ENCODE measurements around the gene ZNF605.
A peak's percentile ranks its signal among the peaks of the same experiment; 100 is the strongest.
"Not testable (repeated sequence)": the region's sequence is repeated elsewhere in the genome, so short reads cannot be mapped to it uniquely, and the experiment has no call there.

Gene ZNF605

GRCh38 chr12:132965796-132966195 lies 9.7 kb upstream of the ZNF605 start:
- TF ChIP-seq BACH2 (CRISPR knock-in tag; IDR thresholded peaks at IDR 0.05; ENCODE audit: borderline replicate concordance), result no peak
- no peak for TF ChIP-seq ZFP30 (CRISPR knock-in tag; IDR thresholded peaks at IDR 0.05)
- no peak for TF ChIP-seq ZNF8 (CRISPR knock-in tag; IDR thresholded peaks at IDR 0.05)
- TF ChIP-seq ZC3H10 (CRISPR knock-in tag; IDR thresholded peaks at IDR 0.05), result no peak
- no peak for TF ChIP-seq OSR1 (CRISPR knock-in tag; IDR thresholded peaks at IDR 0.05)
- no peak for TF ChIP-seq ARNTL (CRISPR knock-in tag; IDR thresholded peaks at IDR 0.05; ENCODE audit: borderline replicate concordance, low read depth)
- no peak for TF ChIP-seq ISL1 (CRISPR knock-in tag; IDR thresholded peaks at IDR 0.05)
- no peak for TF ChIP-seq CREB5 (CRISPR knock-in tag; IDR thresholded peaks at IDR 0.05; ENCODE audit: low read depth)
- no peak for TF ChIP-seq RARB (CRISPR knock-in tag; IDR thresholded peaks at IDR 0.05)
- no peak for TF ChIP-seq SNAI2 (CRISPR knock-in tag; IDR thresholded peaks at IDR 0.05)
- TF ChIP-seq TOX (CRISPR knock-in tag; IDR thresholded peaks at IDR 0.05; ENCODE audit: borderline replicate concordance), result no peak
- TF ChIP-seq TSHZ2 (CRISPR knock-in tag; IDR thresholded peaks at IDR 0.05), result no peak
- no peak for TF ChIP-seq CSRNP3 (CRISPR knock-in tag; IDR thresholded peaks at IDR 0.05)
- TF ChIP-seq ZFP3 (CRISPR knock-in tag; IDR thresholded peaks at IDR 0.05), result no peak
- no peak for TF ChIP-seq PPARA (CRISPR knock-in tag; IDR thresholded peaks at IDR 0.05; ENCODE audit: borderline replicate concordance)
- no peak for ATAC-seq

GRCh38 chr12:132963947-132964346 lies 7.8 kb upstream of the ZNF605 start:
- ATAC-seq, result not testable (repeated sequence)

GRCh38 chr12:132961790-132962189 lies 5.7 kb upstream of the ZNF605 start:
- not testable (repeated sequence) for ATAC-seq

- peak; percentile 53 for ATAC-seq
These were observed 754 bp downstream of the ZNF605 start for GRCh38 chr12:132955094-132956010.

More at GRCh38 chr12:132955094-132956010, 754 bp downstream of the ZNF605 start:
- TF ChIP-seq TSHZ2 (CRISPR knock-in tag; IDR thresholded peaks at IDR 0.05), result no peak
